DND-41 (cell line): ENCODE measurements around the gene HS3ST3B1.

Source experiments
- ATAC-seq: fragments of 200-7000 bp; cut with Tn5 transposase; 3 replicates; pipeline ENCODE4 v1.9.1; 2021; ENCODE audit warnings: low read depth; ENCODE audit not compliant: insufficient read depth
- DNase-seq: peaks from one replicate; pipeline ENCODE4 v3.0.0-alpha.2; 2020
- H2AFZ ChIP-seq: 2 replicates; pipeline ENCODE4 v1.6.0; 2012; ENCODE audit warnings: low read depth, low read length
- H3K27ac ChIP-seq: 2 replicates; pipeline ENCODE4 v1.5.1; 2012; ENCODE audit warnings: low read length, inconsistent platforms
- H3K27me3 ChIP-seq: fragments of 200-600 bp; sonication (generic); 2 replicates; pipeline ENCODE4 v1.6.0; 2012; ENCODE audit warnings: low read length, mild to moderate bottlenecking, inconsistent platforms; ENCODE audit not compliant: insufficient read depth, poor library complexity
- H3K36me3 ChIP-seq: 2 replicates; pipeline ENCODE4 v1.5.1; 2012; ENCODE audit warnings: low read length, inconsistent platforms; ENCODE audit not compliant: insufficient read depth
- H3K4me1 ChIP-seq: 2 replicates; pipeline ENCODE4 v1.5.1; 2012; ENCODE audit warnings: mild to moderate bottlenecking, low read length; ENCODE audit not compliant: insufficient read depth
- H3K4me2 ChIP-seq: 2 replicates; pipeline ENCODE4 v1.6.0; 2012; ENCODE audit warnings: mild to moderate bottlenecking, moderate library complexity, low read length, inconsistent platforms; ENCODE audit not compliant: insufficient read depth
- H3K4me3 ChIP-seq, 2 experiments: fragments of 200-600 bp in 1 of 2; shearing (Covaris generic) in 1 of 2; 2 replicates each; pipeline ENCODE4 v1.5.1; 2012 to 2016; ENCODE audit warnings: inconsistent platforms in 2 of 2, low read length in 2 of 2, mild to moderate bottlenecking in 2 of 2, low read depth in 1 of 2, moderate library complexity in 1 of 2
- H3K79me2 ChIP-seq: 2 replicates; pipeline ENCODE4 v1.6.0; 2012; ENCODE audit warnings: low read length, inconsistent platforms; ENCODE audit not compliant: insufficient read depth
- H3K9ac ChIP-seq: 2 replicates; pipeline ENCODE4 v1.6.0; 2012; ENCODE audit warnings: low read depth, mild to moderate bottlenecking, inconsistent platforms, low read length, moderate library complexity
- H3K9me3 ChIP-seq: 2 replicates; pipeline ENCODE4 v1.5.1; 2012; ENCODE audit warnings: low read length, moderate library complexity, mild to moderate bottlenecking, inconsistent platforms; ENCODE audit not compliant: insufficient read depth, severe bottlenecking
- H4K20me1 ChIP-seq: 2 replicates; pipeline ENCODE4 v1.6.0; 2012; ENCODE audit warnings: low read length; ENCODE audit not compliant: insufficient read depth
- CTCF ChIP-seq: IDR thresholded peaks from 2 replicates; pipeline ENCODE4 v1.5.1; 2012; ENCODE audit warnings: borderline replicate concordance, low read length, moderate library complexity, mild to moderate bottlenecking; ENCODE audit not compliant: poor library complexity, severe bottlenecking; ENCODE audit errors: extremely low read depth
- EZH2 ChIP-seq: IDR thresholded peaks from 3 replicates; pipeline ENCODE4 v1.6.1; 2012; ENCODE audit warnings: borderline replicate concordance, low read depth, mild to moderate bottlenecking, moderate library complexity, low read length, inconsistent platforms; ENCODE audit not compliant: severe bottlenecking

HS3ST3B1 gene

DNA sequence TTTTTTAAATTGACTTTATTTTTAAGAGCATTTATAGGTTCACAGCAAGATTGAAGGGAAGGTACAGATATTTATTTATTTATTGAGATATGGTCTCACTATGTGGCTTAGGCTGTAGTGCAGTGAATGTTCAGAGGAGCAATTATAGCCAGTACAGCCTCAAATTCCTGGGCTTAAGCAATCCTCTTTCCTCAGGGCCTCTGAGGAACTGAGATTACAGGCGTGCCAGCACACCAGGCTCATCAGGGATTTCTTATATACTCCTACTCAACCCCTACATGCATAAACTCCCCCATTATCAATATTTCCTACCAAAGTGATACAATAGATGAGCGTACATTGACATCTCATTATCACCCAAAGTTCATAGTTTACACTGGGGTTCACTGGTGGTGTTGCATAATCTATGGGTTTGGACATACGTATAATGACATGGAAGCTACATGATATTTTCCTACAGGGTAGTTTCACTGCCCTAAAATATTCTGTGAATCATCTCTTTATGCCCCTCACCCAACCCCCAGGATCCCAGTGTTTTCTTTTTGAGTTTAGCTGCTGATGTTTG, 33.5 kb downstream of the HS3ST3B1 start:
- Histone ChIP-seq H3K4me1 (peaks cover 25% of the 10 kb centered on the region), H3K9ac (no peak overlapping the region), H3K27ac (no peak overlapping the region), H3K4me2 (no peak overlapping the region), H3K4me3 (no peak overlapping the region), H3K79me2 (peaks cover 70% of the 10 kb centered on the region), H4K20me1 (no peaks in the 10 kb centered on the region; the same call in 1 of the 2 replicates), H3K9me3 (no peaks in the 10 kb centered on the region), H2AFZ (no peak overlapping the region), H3K36me3 (peaks cover 6% of the 10 kb centered on the region; the same call in 1 of the 2 replicates), H3K27me3 (no peaks in the 10 kb centered on the region)
- DNase-seq: no peak
- ATAC-seq: no peak
- TF ChIP-seq EZH2: no peak
- TF ChIP-seq CTCF: no peak

- Histone ChIP-seq H2AFZ (no peak overlapping the region), H3K9me3 (no peaks in the 10 kb centered on the region), H3K79me2 (peaks cover 72% of the 10 kb centered on the region), H3K9ac (no peak overlapping the region), H3K4me2 (no peak overlapping the region), H3K36me3 (peaks cover 6% of the 10 kb centered on the region; the same call in 1 of the 2 replicates), H3K27me3 (no peaks in the 10 kb centered on the region), H3K4me3 (no peak overlapping the region), H3K4me1 (peaks cover 23% of the 10 kb centered on the region), H3K27ac (no peak overlapping the region), H4K20me1 (no peaks in the 10 kb centered on the region; the same call in 1 of the 2 replicates)
- DNase-seq (no peak), ATAC-seq (no peak)
- TF ChIP-seq CTCF (no peak), EZH2 (no peak)
These were observed 34.0 kb downstream of the HS3ST3B1 start for GRCh38 chr17:14334919-14335318.

- no peak for DNase-seq
- no peak for ATAC-seq
These were observed 35.5 kb downstream of the HS3ST3B1 start for GRCh38 chr17:14336418-14336817.

More at GRCh38 chr17:14336418-14336817, 35.5 kb downstream of the HS3ST3B1 start:
- Histone ChIP-seq H4K20me1 (no peaks in the 10 kb centered on the region; the same call in 1 of the 2 replicates), H3K27me3 (no peaks in the 10 kb centered on the region), H2AFZ (no peak overlapping the region), H3K9me3 (no peaks in the 10 kb centered on the region), H3K4me3 (no peak overlapping the region), H3K79me2 (peaks cover 66% of the 10 kb centered on the region), H3K36me3 (peaks cover 6% of the 10 kb centered on the region; the same call in 1 of the 2 replicates), H3K27ac (no peak overlapping the region), H3K4me2 (no peak overlapping the region), H3K9ac (no peak overlapping the region), H3K4me1 (peaks cover 13% of the 10 kb centered on the region)
- no peak for TF ChIP-seq CTCF
- no peak for TF ChIP-seq EZH2
